Upper lobe of left lung (tissue), 6 donors: Measurements from ENCODE around the gene SLITRK6. TPM values are rescaled to one million over a fixed set of nuclear protein-coding genes. Genes with fewer than 3 reads are reported as not detected.

Source experiments
- ATAC-seq, 2 donors: fragments of 200-7000 bp; cut with Tn5 transposase; one replicate each; pipeline ENCODE4 v1.9.1; 2022; ENCODE audit warnings: mild to moderate bottlenecking in 2 of 2, moderate library complexity in 2 of 2; ENCODE audit not compliant: low FRiP score in 2 of 2
- DNase-seq, 2 donors: peaks; one replicate each; pipeline ENCODE4 v3.0.0-alpha.2; 2019 to 2020
- H3K27ac ChIP-seq, 4 donors: fragments of 200-600 bp; sonication (generic); one replicate each; pipeline ENCODE4 v1.5.1; 2016 to 2019
- H3K27me3 ChIP-seq, 4 donors: fragments of 200-600 bp; sonication (generic); one replicate each; pipeline ENCODE4 v1.5.1; 2017 to 2019
- H3K36me3 ChIP-seq, 4 donors: fragments of 200-600 bp; sonication (generic); one replicate each; pipeline ENCODE4 v1.5.1; 2016 to 2019
- H3K4me1 ChIP-seq, 4 donors: fragments of 200-600 bp; sonication (generic); one replicate each; pipeline ENCODE4 v1.5.1; 2018 to 2019
- H3K4me3 ChIP-seq, 4 donors: fragments of 200-600 bp; sonication (generic); one replicate each; pipeline ENCODE4 v1.5.1; 2017 to 2019; ENCODE audit warnings: mild to moderate bottlenecking in 2 of 4, moderate library complexity in 1 of 4
- H3K9me3 ChIP-seq, 4 donors: fragments of 200-600 bp; sonication (generic); one replicate each; pipeline ENCODE4 v1.5.1; 2018 to 2019
- EP300 ChIP-seq, 4 donors: sonication (generic); formaldehyde crosslinking; IDR thresholded peaks; one replicate each; pipeline ENCODE4 v1.5.1; 2017; ENCODE audit warnings: antibody characterized with exemption in 4 of 4, control low read depth in 2 of 4
- POLR2A ChIP-seq, 4 donors: fragments of 450-650 bp; IDR thresholded peaks; one replicate each; pipeline ENCODE4 v1.5.1; 2016 to 2017; ENCODE audit warnings: antibody characterized with exemption in 4 of 4, mild to moderate bottlenecking in 2 of 4
- POLR2AphosphoS5 ChIP-seq, 2 donors: sonication (generic); formaldehyde crosslinking; IDR thresholded peaks; one replicate each; pipeline ENCODE4 v1.5.1; 2017; ENCODE audit warnings: antibody characterized with exemption in 2 of 2
- WGBS, 2 donors: methylation state at CpG; one replicate each; pipeline ENCODE4 v1.1.5; 2017 to 2018; 5-methylcytosine and 5-hydroxymethylcytosine counted together
- total RNA-seq, 6 donors: library from RNA; depleted of rRNA in 4 of 6; stranded (reverse); fragments of >200 nt in 4 of 6; gene quantifications; one replicate each; pipeline versions ENCODE4 v1.1.0 to v1.2.1, GENCODE V29; 2016 to 2021
- TF ChIP-seq, protein P1 (sequence below), 6 experiments: fragments of 450-650 bp in 4 of 6; fragments of 200-600 bp in 2 of 6; sonication (generic) in 2 of 6; IDR thresholded peaks; one replicate each; pipeline ENCODE4 v1.5.1; 2016 to 2019; ENCODE audit warnings: antibody characterized with exemption in 6 of 6
- donor health status: DM: no; HTN: no; CAD: no; lungs with moderate emphysema.
- donor health status: DM: no; HTN: yes; CAD: no; lungs with severe emphysema.

The SLITRK6 gene
- total RNA-seq, 6 donors from 2014 or later = 0.66 to 12.4 (median 2.9) TPM

- H3K27ac ChIP-seq = no peak overlapping the region
- H3K36me3 ChIP-seq = no peaks in the 10 kb centered on the region
- TF ChIP-seq POLR2A (IDR thresholded peaks at IDR 0.05) = no peak
- TF ChIP-seq, protein P1, sequence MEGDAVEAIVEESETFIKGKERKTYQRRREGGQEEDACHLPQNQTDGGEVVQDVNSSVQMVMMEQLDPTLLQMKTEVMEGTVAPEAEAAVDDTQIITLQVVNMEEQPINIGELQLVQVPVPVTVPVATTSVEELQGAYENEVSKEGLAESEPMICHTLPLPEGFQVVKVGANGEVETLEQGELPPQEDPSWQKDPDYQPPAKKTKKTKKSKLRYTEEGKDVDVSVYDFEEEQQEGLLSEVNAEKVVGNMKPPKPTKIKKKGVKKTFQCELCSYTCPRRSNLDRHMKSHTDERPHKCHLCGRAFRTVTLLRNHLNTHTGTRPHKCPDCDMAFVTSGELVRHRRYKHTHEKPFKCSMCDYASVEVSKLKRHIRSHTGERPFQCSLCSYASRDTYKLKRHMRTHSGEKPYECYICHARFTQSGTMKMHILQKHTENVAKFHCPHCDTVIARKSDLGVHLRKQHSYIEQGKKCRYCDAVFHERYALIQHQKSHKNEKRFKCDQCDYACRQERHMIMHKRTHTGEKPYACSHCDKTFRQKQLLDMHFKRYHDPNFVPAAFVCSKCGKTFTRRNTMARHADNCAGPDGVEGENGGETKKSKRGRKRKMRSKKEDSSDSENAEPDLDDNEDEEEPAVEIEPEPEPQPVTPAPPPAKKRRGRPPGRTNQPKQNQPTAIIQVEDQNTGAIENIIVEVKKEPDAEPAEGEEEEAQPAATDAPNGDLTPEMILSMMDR (IDR thresholded peaks at IDR 0.05) = peak in 4 of 6 experiments; percentile 24 to 45 (median 30)
- H3K4me3 ChIP-seq = no peak overlapping the region
- no peaks in the 10 kb centered on the region for H3K4me1 ChIP-seq
- WGBS, 2 donors = 56 to 61% methylated on average over 2 of the region's 2 CpGs
- no peaks in the 10 kb centered on the region for H3K27me3 ChIP-seq
- no peaks in the 10 kb centered on the region for H3K9me3 ChIP-seq
- DNase-seq (no peak), ATAC-seq (no peak)
Measured at GRCh38 chr13:85828094-85828684, 29.0 kb upstream of the SLITRK6 start.

DNA sequence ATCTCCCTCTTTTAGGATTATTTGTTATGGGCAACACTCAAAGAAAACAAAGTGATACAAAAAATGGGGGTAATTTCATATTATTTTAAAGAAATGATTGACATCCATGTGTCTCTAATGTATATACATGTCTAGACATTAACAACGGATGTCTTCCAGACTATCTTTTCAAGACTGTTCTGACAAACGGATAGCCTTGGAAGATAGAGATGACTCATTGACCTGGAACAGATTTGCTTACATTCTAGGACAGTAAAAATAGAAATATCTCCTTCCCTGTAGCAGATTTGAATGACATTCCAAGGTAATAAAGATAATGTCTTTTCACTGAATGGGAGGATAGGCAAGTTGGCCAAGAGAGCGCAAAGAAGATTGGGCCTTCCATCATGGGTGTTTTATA, 26.2 kb upstream of the SLITRK6 start:
- 67 to 73% methylated on average over 3 of the region's 3 CpGs for WGBS, 2 donors
- TF ChIP-seq POLR2AphosphoS5 (IDR thresholded peaks at IDR 0.05) (no peak), EP300 (IDR thresholded peaks at IDR 0.05) (no peak), POLR2A (IDR thresholded peaks at IDR 0.05) (no peak)
- TF ChIP-seq, protein P1 (IDR thresholded peaks at IDR 0.05) = no peak
- no peaks in the 10 kb centered on the region for H3K9me3 ChIP-seq

DNA sequence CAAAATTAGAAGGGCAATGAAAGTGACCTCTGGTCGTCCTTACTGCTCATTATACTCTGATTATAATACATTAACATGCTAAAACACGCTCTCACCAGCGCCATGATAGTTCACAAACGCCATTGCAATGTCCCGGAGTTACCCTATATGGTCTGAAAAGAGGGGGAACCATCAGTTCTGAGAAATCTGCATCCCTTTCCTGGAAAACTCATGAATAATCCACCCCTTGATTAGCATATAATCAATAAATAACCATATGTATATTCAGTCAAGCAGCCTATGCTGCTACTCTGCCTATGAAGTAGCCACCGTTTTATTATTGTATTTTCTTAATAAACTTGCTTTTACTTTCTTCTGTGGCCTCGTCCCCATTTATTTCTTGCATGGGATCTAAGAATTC, 24.6 kb upstream of the SLITRK6 start:
- no peaks in the 10 kb centered on the region for H3K4me1 ChIP-seq
- H3K27ac ChIP-seq = no peak overlapping the region
- ATAC-seq = no peak
- H3K9me3 ChIP-seq = no peaks in the 10 kb centered on the region
- WGBS, 2 donors = 83 to 93% methylated on average over 7 of the region's 7 CpGs
- no peak for DNase-seq
- H3K27me3 ChIP-seq = no peaks in the 10 kb centered on the region
- H3K4me3 ChIP-seq = no peak overlapping the region
- TF ChIP-seq POLR2AphosphoS5 (IDR thresholded peaks at IDR 0.05) = no peak
- no peak for TF ChIP-seq EP300 (IDR thresholded peaks at IDR 0.05)
- TF ChIP-seq POLR2A (IDR thresholded peaks at IDR 0.05) = no peak
- TF ChIP-seq, protein P1 (IDR thresholded peaks at IDR 0.05) = no peak
- no peaks in the 10 kb centered on the region for H3K36me3 ChIP-seq

More for the DNA sequence above, 26.2 kb upstream of the SLITRK6 start:
- Histone ChIP-seq H3K27me3 (no peaks in the 10 kb centered on the region), H3K4me1 (no peaks in the 10 kb centered on the region), H3K4me3 (no peak overlapping the region), H3K27ac (no peak overlapping the region), H3K36me3 (no peaks in the 10 kb centered on the region)
- DNase-seq (no peak), ATAC-seq (no peak)

GRCh38 chr13:85819513-85819912, 20.3 kb upstream of the SLITRK6 start:
- Histone ChIP-seq H3K9me3 (no peaks in the 10 kb centered on the region), H3K27ac (no peak overlapping the region), H3K4me1 (no peaks in the 10 kb centered on the region), H3K36me3 (no peaks in the 10 kb centered on the region), H3K4me3 (no peak overlapping the region), H3K27me3 (no peaks in the 10 kb centered on the region)
- TF ChIP-seq POLR2AphosphoS5 (IDR thresholded peaks at IDR 0.05) = no peak
- no peak for TF ChIP-seq POLR2A (IDR thresholded peaks at IDR 0.05)
- TF ChIP-seq EP300 (IDR thresholded peaks at IDR 0.05) = no peak
- TF ChIP-seq, protein P1 (IDR thresholded peaks at IDR 0.05) = no peak
- no peak for DNase-seq
- no peak for ATAC-seq
- 78 to 81% methylated on average over 2 of the region's 2 CpGs for WGBS, 2 donors

- H3K4me3 ChIP-seq = no peak overlapping the region
- no peaks in the 10 kb centered on the region for H3K36me3 ChIP-seq
- no peak for DNase-seq
- H3K27ac ChIP-seq = no peak overlapping the region
- ATAC-seq = no peak
- TF ChIP-seq, protein P1 (IDR thresholded peaks at IDR 0.05) = no peak
- no peak for TF ChIP-seq EP300 (IDR thresholded peaks at IDR 0.05)
- TF ChIP-seq POLR2AphosphoS5 (IDR thresholded peaks at IDR 0.05) = no peak
- no peak for TF ChIP-seq POLR2A (IDR thresholded peaks at IDR 0.05)
- H3K27me3 ChIP-seq = no peaks in the 10 kb centered on the region
- no peaks in the 10 kb centered on the region for H3K4me1 ChIP-seq
- no peaks in the 10 kb centered on the region for H3K9me3 ChIP-seq
Measured at GRCh38 chr13:85816413-85816812, 17.2 kb upstream of the SLITRK6 start.
